Gastrocnemius medialis (tissue), 4 donors: Measurements from ENCODE around the gene PTK7.

Source experiments
- CTCF ChIP-seq, 5 experiments: fragments of 450-650 bp in 3 of 5; fragments of 200-600 bp in 2 of 5; sonication (generic) in 2 of 5; IDR thresholded peaks in 4 of 5; conservative IDR thresholded peaks in 1 of 5; 1 replicate in 4 of 5; 2 replicates in 1 of 5; pipeline ENCODE4 v1.5.1; 2016 to 2019; ENCODE audit warnings: antibody characterized with exemption in 5 of 5, mild to moderate bottlenecking in 3 of 5, moderate library complexity in 3 of 5
- POLR2A ChIP-seq, 2 donors: fragments of 450-650 bp; IDR thresholded peaks; one replicate each; pipeline ENCODE4 v1.6.1; 2017; ENCODE audit warnings: antibody characterized with exemption in 2 of 2, mild to moderate bottlenecking in 2 of 2, moderate library complexity in 2 of 2

- TF ChIP-seq CTCF (IDR thresholded peaks at IDR 0.05 in 4 of 5, conservative IDR thresholded peaks at IDR 0.05 in 1 of 5), result no peak
- TF ChIP-seq POLR2A (IDR thresholded peaks at IDR 0.05), result no peak
Measured at GRCh38 chr6:43088654-43089056, 12.5 kb downstream of the PTK7 start.
